GM23338 (cell line): ENCODE results near the gene RAPGEF3.

Experiments
- CREB1 ChIP-seq: fragments of 250-450 bp; sonication (Bioruptor Pico); IDR thresholded peaks from 2 replicates; pipeline ENCODE4 v1.5.0; 2020; ENCODE audit warnings: low read depth, mild to moderate bottlenecking, moderate library complexity
- EZH2 ChIP-seq: fragments of 200-600 bp; sonication (generic); IDR thresholded peaks from one replicate; pipeline ENCODE4 v1.8.0; 2017; ENCODE audit warnings: antibody characterized with exemption, mild to moderate bottlenecking, low read depth; ENCODE audit not compliant: unreplicated experiment
- EZH2phosphoT487 ChIP-seq: fragments of 200-600 bp; sonication (generic); IDR thresholded peaks from one replicate; pipeline ENCODE4 v1.8.1; 2018; ENCODE audit warnings: antibody characterized with exemption; ENCODE audit not compliant: unreplicated experiment
- NANOG ChIP-seq: IDR thresholded peaks from 2 replicates; pipeline ENCODE4 v1.6.1; 2016; ENCODE audit warnings: antibody characterized with exemption, borderline replicate concordance
- POLR2AphosphoS5 ChIP-seq: IDR thresholded peaks from 2 replicates; pipeline ENCODE4 v1.6.1; 2016; ENCODE audit warnings: antibody characterized with exemption, low read depth
- ZNF331 ChIP-seq: fragments of 250-450 bp; sonication (Bioruptor Pico); IDR thresholded peaks from 2 replicates; pipeline ENCODE4 v1.5.0; 2020; ENCODE audit warnings: low read depth, mild to moderate bottlenecking, moderate library complexity
- TF ChIP-seq, protein P1 (sequence below): IDR thresholded peaks from one replicate; pipeline ENCODE4 v1.6.1; 2018; ENCODE audit warnings: antibody characterized with exemption; ENCODE audit not compliant: unreplicated experiment
- TF ChIP-seq, protein P2 (sequence below), 2 experiments: fragments of 200-600 bp in 1 of 2; sonication (generic) in 1 of 2; conservative IDR thresholded peaks; 2 replicates each; pipeline versions ENCODE4 v1.5.1 to v1.6.1; 2016 to 2017; ENCODE audit warnings: antibody characterized with exemption in 2 of 2, low read depth in 2 of 2, mild to moderate bottlenecking in 2 of 2, moderate library complexity in 1 of 2
- TF ChIP-seq, protein P3 (sequence below): IDR thresholded peaks from 2 replicates; pipeline ENCODE4 v1.6.1; 2016; ENCODE audit warnings: antibody characterized with exemption

DNA sequence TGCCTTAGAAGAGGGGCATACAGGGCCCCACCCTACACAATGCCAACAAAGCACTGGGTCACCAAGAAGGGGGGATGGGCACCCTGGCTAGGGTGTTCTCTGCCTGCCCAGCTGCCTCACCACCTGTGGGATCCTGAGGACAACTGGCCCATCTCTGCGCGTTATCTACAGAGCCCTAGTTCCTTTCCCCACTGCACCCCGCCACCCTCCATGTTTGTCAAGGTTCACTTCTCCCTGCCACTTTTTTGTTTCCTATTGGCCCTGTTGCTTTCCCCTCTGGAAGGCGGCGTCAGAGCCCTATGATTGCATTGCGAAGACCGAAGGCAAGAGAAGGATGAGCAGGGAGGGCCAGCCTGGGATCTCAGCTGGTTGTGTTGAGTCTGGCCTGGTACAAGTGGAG is 16.0 kb upstream of the RAPGEF3 start:
- TF ChIP-seq EZH2 = no peak
- TF ChIP-seq, protein P1, sequence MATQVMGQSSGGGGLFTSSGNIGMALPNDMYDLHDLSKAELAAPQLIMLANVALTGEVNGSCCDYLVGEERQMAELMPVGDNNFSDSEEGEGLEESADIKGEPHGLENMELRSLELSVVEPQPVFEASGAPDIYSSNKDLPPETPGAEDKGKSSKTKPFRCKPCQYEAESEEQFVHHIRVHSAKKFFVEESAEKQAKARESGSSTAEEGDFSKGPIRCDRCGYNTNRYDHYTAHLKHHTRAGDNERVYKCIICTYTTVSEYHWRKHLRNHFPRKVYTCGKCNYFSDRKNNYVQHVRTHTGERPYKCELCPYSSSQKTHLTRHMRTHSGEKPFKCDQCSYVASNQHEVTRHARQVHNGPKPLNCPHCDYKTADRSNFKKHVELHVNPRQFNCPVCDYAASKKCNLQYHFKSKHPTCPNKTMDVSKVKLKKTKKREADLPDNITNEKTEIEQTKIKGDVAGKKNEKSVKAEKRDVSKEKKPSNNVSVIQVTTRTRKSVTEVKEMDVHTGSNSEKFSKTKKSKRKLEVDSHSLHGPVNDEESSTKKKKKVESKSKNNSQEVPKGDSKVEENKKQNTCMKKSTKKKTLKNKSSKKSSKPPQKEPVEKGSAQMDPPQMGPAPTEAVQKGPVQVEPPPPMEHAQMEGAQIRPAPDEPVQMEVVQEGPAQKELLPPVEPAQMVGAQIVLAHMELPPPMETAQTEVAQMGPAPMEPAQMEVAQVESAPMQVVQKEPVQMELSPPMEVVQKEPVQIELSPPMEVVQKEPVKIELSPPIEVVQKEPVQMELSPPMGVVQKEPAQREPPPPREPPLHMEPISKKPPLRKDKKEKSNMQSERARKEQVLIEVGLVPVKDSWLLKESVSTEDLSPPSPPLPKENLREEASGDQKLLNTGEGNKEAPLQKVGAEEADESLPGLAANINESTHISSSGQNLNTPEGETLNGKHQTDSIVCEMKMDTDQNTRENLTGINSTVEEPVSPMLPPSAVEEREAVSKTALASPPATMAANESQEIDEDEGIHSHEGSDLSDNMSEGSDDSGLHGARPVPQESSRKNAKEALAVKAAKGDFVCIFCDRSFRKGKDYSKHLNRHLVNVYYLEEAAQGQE = no peak
- TF ChIP-seq, protein P2, sequence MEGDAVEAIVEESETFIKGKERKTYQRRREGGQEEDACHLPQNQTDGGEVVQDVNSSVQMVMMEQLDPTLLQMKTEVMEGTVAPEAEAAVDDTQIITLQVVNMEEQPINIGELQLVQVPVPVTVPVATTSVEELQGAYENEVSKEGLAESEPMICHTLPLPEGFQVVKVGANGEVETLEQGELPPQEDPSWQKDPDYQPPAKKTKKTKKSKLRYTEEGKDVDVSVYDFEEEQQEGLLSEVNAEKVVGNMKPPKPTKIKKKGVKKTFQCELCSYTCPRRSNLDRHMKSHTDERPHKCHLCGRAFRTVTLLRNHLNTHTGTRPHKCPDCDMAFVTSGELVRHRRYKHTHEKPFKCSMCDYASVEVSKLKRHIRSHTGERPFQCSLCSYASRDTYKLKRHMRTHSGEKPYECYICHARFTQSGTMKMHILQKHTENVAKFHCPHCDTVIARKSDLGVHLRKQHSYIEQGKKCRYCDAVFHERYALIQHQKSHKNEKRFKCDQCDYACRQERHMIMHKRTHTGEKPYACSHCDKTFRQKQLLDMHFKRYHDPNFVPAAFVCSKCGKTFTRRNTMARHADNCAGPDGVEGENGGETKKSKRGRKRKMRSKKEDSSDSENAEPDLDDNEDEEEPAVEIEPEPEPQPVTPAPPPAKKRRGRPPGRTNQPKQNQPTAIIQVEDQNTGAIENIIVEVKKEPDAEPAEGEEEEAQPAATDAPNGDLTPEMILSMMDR (conservative IDR thresholded peaks at IDR 0.05; ENCODE audit: low read depth in 2 of 2) = no peak
- no peak for TF ChIP-seq POLR2AphosphoS5
- no peak for TF ChIP-seq ZNF331 (CRISPR knock-in tag)
- TF ChIP-seq NANOG = no peak
- no peak for TF ChIP-seq EZH2phosphoT487
- TF ChIP-seq, protein P3, sequence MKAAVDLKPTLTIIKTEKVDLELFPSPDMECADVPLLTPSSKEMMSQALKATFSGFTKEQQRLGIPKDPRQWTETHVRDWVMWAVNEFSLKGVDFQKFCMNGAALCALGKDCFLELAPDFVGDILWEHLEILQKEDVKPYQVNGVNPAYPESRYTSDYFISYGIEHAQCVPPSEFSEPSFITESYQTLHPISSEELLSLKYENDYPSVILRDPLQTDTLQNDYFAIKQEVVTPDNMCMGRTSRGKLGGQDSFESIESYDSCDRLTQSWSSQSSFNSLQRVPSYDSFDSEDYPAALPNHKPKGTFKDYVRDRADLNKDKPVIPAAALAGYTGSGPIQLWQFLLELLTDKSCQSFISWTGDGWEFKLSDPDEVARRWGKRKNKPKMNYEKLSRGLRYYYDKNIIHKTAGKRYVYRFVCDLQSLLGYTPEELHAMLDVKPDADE = no peak
- TF ChIP-seq CREB1 = no peak
